ENCODE data around the gene ZNF286A.

GRCh38 chr17:15659663-15660062 lies 39.9 kb upstream of the ZNF286A start:
- TF ChIP-seq CTCF (IDR thresholded peaks at IDR 0.05) (no peak), POLR2A (IDR thresholded peaks at IDR 0.05) (no peak)
